ENCODE data around the gene PEAK1. TPM values are rescaled to one million over a fixed set of nuclear protein-coding genes. Genes with fewer than 3 reads are reported as not detected.
A peak's percentile ranks its signal among the peaks of the same experiment; 100 is the strongest.

PEAK1 gene
- total RNA-seq, 1 donor from 2014 or later: 125 TPM

GRCh38 chr15:77144492-77145070 lies 275.3 kb downstream of the PEAK1 start:
- Mint-ChIP-seq H3K27ac (ENCODE audit: unreplicated experiment) (peak overlapping the region; percentile 99), H3K36me3 (ENCODE audit: unreplicated experiment) (peaks cover 24% of the 10 kb centered on the region), H3K27me3 (ENCODE audit: unreplicated experiment) (no peaks in the 10 kb centered on the region), H3K9me3 (ENCODE audit: unreplicated experiment) (peaks cover 12% of the 10 kb centered on the region), H3K4me3 (ENCODE audit: unreplicated experiment) (peak overlapping the region; percentile 49), H3K4me1 (ENCODE audit: unreplicated experiment) (peaks cover 66% of the 10 kb centered on the region)
- no peak for DNase-seq (ENCODE audit: extremely low spot score, unreplicated experiment)
- no peak for TF ChIP-seq CTCF (IDR thresholded peaks at IDR 0.05)

GRCh38 chr15:77144026-77144425 lies 275.9 kb downstream of the PEAK1 start:
- Mint-ChIP-seq H3K27me3 (ENCODE audit: unreplicated experiment) (no peaks in the 10 kb centered on the region), H3K36me3 (ENCODE audit: unreplicated experiment) (peaks cover 22% of the 10 kb centered on the region), H3K9me3 (ENCODE audit: unreplicated experiment) (peaks cover 14% of the 10 kb centered on the region), H3K4me3 (ENCODE audit: unreplicated experiment) (peak overlapping the region; percentile 49), H3K27ac (ENCODE audit: unreplicated experiment) (peak overlapping the region; percentile 99), H3K4me1 (ENCODE audit: unreplicated experiment) (peaks cover 63% of the 10 kb centered on the region)
- no peak for DNase-seq (ENCODE audit: extremely low spot score, unreplicated experiment)
- no peak for TF ChIP-seq CTCF (IDR thresholded peaks at IDR 0.05)

- Mint-ChIP-seq H3K9me3 (ENCODE audit: unreplicated experiment) (peaks cover 17% of the 10 kb centered on the region), H3K27ac (ENCODE audit: unreplicated experiment) (peak overlapping the region; percentile 99), H3K4me1 (ENCODE audit: unreplicated experiment) (peaks cover 63% of the 10 kb centered on the region), H3K36me3 (ENCODE audit: unreplicated experiment) (peaks cover 26% of the 10 kb centered on the region), H3K27me3 (ENCODE audit: unreplicated experiment) (no peaks in the 10 kb centered on the region), H3K4me3 (ENCODE audit: unreplicated experiment) (peak overlapping the region; percentile 49)
- TF ChIP-seq CTCF (IDR thresholded peaks at IDR 0.05): no peak
- DNase-seq (ENCODE audit: extremely low spot score, unreplicated experiment): no peak
Observed at GRCh38 chr15:77143616-77144015, 276.3 kb downstream of the PEAK1 start.

- Mint-ChIP-seq H3K9me3 (ENCODE audit: unreplicated experiment) (peaks cover 17% of the 10 kb centered on the region), H3K36me3 (ENCODE audit: unreplicated experiment) (peaks cover 26% of the 10 kb centered on the region), H3K27ac (ENCODE audit: unreplicated experiment) (peak overlapping the region; percentile 99), H3K27me3 (ENCODE audit: unreplicated experiment) (no peaks in the 10 kb centered on the region), H3K4me1 (ENCODE audit: unreplicated experiment) (peaks cover 60% of the 10 kb centered on the region), H3K4me3 (ENCODE audit: unreplicated experiment) (peak overlapping the region; percentile 49)
- DNase-seq (ENCODE audit: extremely low spot score, unreplicated experiment): no peak
- TF ChIP-seq CTCF (IDR thresholded peaks at IDR 0.05): no peak
Observed at GRCh38 chr15:77143191-77143590, 276.7 kb downstream of the PEAK1 start.

- H3K27ac Mint-ChIP-seq (ENCODE audit: unreplicated experiment): no peak overlapping the region
- H3K4me3 Mint-ChIP-seq (ENCODE audit: unreplicated experiment): no peak overlapping the region
- TF ChIP-seq CTCF (IDR thresholded peaks at IDR 0.05): no peak
- DNase-seq (ENCODE audit: extremely low spot score, unreplicated experiment): no peak
- H3K27me3 Mint-ChIP-seq (ENCODE audit: unreplicated experiment): no peaks in the 10 kb centered on the region
- peaks cover 23% of the 10 kb centered on the region for H3K9me3 Mint-ChIP-seq (ENCODE audit: unreplicated experiment)
- H3K36me3 Mint-ChIP-seq (ENCODE audit: unreplicated experiment): peaks cover 41% of the 10 kb centered on the region
- peaks cover 35% of the 10 kb centered on the region for H3K4me1 Mint-ChIP-seq (ENCODE audit: unreplicated experiment)
Observed at GRCh38 chr15:77140220-77140619, 279.7 kb downstream of the PEAK1 start.
